CD4-positive, CD25-positive, alpha-beta regulatory T cell (primary cell): ENCODE data around the gene SATB2. TPM values are rescaled to one million over a fixed set of nuclear protein-coding genes. Genes with fewer than 3 reads are reported as not detected.

Experiments
- ATAC-seq, 2 donors: fragments of 150-1000 bp; cut with Tn5 transposase; one replicate each; pipeline ENCODE4 v1.10.0; 2021; ENCODE audit warnings: low read depth in 2 of 2, moderate number of reproducible peaks in 2 of 2, moderate library complexity in 1 of 2
- DNase-seq, 3 donors: peaks; one replicate each; pipeline versions ENCODE4 v3.0.0 to v3.0.0-alpha.2; 2012 to 2022; ENCODE audit warnings: mixed read lengths in 1 of 3
- H3K27ac ChIP-seq: one replicate; pipeline ENCODE4 v1.7.0; 2013; ENCODE audit warnings: mild to moderate bottlenecking, low read length; ENCODE audit not compliant: insufficient read depth, poor library complexity, severe bottlenecking
- H3K27me3 ChIP-seq: one replicate; pipeline ENCODE4 v1.7.0; 2013; ENCODE audit warnings: low read length; ENCODE audit not compliant: control insufficient read depth, insufficient read depth
- H3K36me3 ChIP-seq: one replicate; pipeline ENCODE4 v1.7.0; 2013; ENCODE audit warnings: mild to moderate bottlenecking, low read length, moderate library complexity; ENCODE audit not compliant: control insufficient read depth, insufficient read depth
- H3K4me1 ChIP-seq: 2 replicates; pipeline ENCODE4 v1.7.0; 2013; ENCODE audit warnings: mild to moderate bottlenecking, low read length; ENCODE audit not compliant: insufficient read depth, control insufficient read depth, poor library complexity, severe bottlenecking
- H3K4me3 ChIP-seq: one replicate; pipeline ENCODE4 v1.7.0; 2013; ENCODE audit warnings: low read depth, mild to moderate bottlenecking, low read length, moderate library complexity
- H3K9me3 ChIP-seq, 2 experiments: 1 replicate in 1 of 2; 2 replicates in 1 of 2; pipeline ENCODE4 v1.7.0; 2013; ENCODE audit warnings: low read length in 2 of 2, mild to moderate bottlenecking in 1 of 2, moderate library complexity in 1 of 2; ENCODE audit not compliant: control insufficient read depth in 2 of 2
- H3K27ac Mint-ChIP-seq, 3 donors: one replicate each; pipeline ENCODE4 v1.8.0; 2020 to 2022; ENCODE audit warnings: mild to moderate bottlenecking in 3 of 3, mixed read lengths in 3 of 3, moderate library complexity in 2 of 3
- H3K27me3 Mint-ChIP-seq: one replicate; pipeline ENCODE4 v1.8.0; 2022; ENCODE audit warnings: mild to moderate bottlenecking, mixed read lengths
- H3K36me3 Mint-ChIP-seq: one replicate; pipeline ENCODE4 v1.8.0; 2020; ENCODE audit warnings: mixed read lengths
- H3K4me1 Mint-ChIP-seq, 4 donors: one replicate each; pipeline ENCODE4 v1.8.0; 2020 to 2022; ENCODE audit warnings: mixed read lengths in 4 of 4, mild to moderate bottlenecking in 1 of 4
- H3K4me3 Mint-ChIP-seq, 4 donors: one replicate each; pipeline ENCODE4 v1.8.0; 2020 to 2022; ENCODE audit warnings: mild to moderate bottlenecking in 4 of 4, mixed read lengths in 4 of 4, moderate library complexity in 3 of 4
- H3K9me3 Mint-ChIP-seq, 7 donors: one replicate each; pipeline ENCODE4 v1.8.0; 2020 to 2022; ENCODE audit warnings: mixed read lengths in 7 of 7, mild to moderate bottlenecking in 3 of 7, moderate library complexity in 2 of 7
- polyA plus RNA-seq, 4 donors: library from polyadenylated mRNA; unstranded; fragments of 300-500 nt; fragmentation: Illumina TruSeq; gene quantifications; one replicate each; pipeline ENCODE4 v1.2.3, GENCODE V29; 2021
- total RNA-seq: library from RNA; stranded (reverse); gene quantifications from one replicate; pipeline ENCODE4 v1.2.3, GENCODE V29; 2022

SATB2 gene
- total and polyA plus RNA-seq, 5 donors from 2014 or later = 0.05 TPM; not detected in 4

DNA sequence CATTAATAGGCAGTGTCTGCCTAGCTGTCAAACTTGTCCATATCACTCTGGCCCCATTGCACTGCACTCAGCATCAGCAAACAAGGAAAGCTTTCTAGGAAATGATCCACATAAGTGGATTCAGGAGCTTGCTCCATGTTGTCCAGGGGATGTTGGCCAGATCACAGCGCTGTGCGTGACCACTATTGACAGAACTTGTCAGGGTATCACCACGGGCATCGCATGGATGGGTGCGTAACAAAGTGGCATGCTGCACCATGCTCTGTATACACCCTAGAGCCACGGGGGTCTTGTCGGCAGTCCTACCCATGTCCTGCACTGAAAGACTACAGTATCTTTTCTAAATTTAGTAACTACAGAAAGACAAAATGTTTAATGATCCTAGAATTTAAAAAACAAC is 15.6 kb downstream of the SATB2 start:
- H3K9me3 ChIP-seq = no peaks in the 10 kb centered on the region
- peaks cover 7% of the 10 kb centered on the region for H3K27me3 ChIP-seq
- H3K4me3 ChIP-seq = no peak overlapping the region
- Mint-ChIP-seq H3K36me3 (no peaks in the 10 kb centered on the region), H3K9me3 (peaks cover 0 to 4% (median 0%) of the 10 kb centered on the region in 7 donors), H3K4me1 (no peaks in the 10 kb centered on the region), H3K4me3 (no peak overlapping the region), H3K27ac (no peak overlapping the region), H3K27me3 (peaks cover 14% of the 10 kb centered on the region)
- DNase-seq = no peak
- H3K4me1 ChIP-seq = no peaks in the 10 kb centered on the region
- no peaks in the 10 kb centered on the region for H3K36me3 ChIP-seq
- H3K27ac ChIP-seq = no peak overlapping the region
- no peak for ATAC-seq

- Mint-ChIP-seq H3K9me3 (peaks cover 0 to 4% (median 0%) of the 10 kb centered on the region in 7 donors), H3K27ac (no peak overlapping the region), H3K4me3 (no peak overlapping the region), H3K36me3 (no peaks in the 10 kb centered on the region), H3K4me1 (no peaks in the 10 kb centered on the region), H3K27me3 (peaks cover 10% of the 10 kb centered on the region)
- ATAC-seq = no peak
- no peak for DNase-seq
- Histone ChIP-seq H3K4me1 (no peaks in the 10 kb centered on the region), H3K27ac (no peak overlapping the region), H3K27me3 (peaks cover 3% of the 10 kb centered on the region), H3K4me3 (no peak overlapping the region), H3K36me3 (no peaks in the 10 kb centered on the region), H3K9me3 (no peaks in the 10 kb centered on the region)
These were observed 16.0 kb downstream of the SATB2 start for GRCh38 chr2:199441759-199442158.

DNA sequence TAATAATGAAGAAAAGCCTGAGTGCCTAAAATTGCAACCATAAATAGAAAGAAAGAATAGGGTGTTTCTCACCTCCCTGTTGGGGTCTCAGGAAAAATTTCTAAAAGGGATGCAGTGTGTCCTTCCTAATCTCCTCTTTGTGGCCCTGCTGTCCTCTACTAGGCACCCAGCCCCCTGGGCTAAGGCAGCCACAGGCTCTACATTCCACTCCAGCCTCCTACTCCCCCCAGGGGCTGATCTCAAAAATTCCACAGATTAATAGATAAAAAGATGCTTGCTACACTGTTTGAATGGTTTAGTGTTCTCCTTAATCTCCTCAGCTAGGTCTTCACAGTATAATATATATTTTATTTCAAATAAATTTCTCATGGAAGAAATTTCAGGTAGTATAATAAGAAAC is 17.6 kb downstream of the SATB2 start:
- H3K36me3 ChIP-seq = no peaks in the 10 kb centered on the region
- H3K4me3 ChIP-seq = no peak overlapping the region
- no peak for DNase-seq
- peaks cover 5% of the 10 kb centered on the region for H3K27me3 Mint-ChIP-seq
- H3K9me3 ChIP-seq = no peaks in the 10 kb centered on the region
- no peak overlapping the region for H3K27ac ChIP-seq
- peaks cover 3% of the 10 kb centered on the region for H3K27me3 ChIP-seq
- H3K4me3 Mint-ChIP-seq = no peak overlapping the region
- no peaks in the 10 kb centered on the region for H3K36me3 Mint-ChIP-seq
- H3K9me3 Mint-ChIP-seq = peaks cover 0 to 6% (median 0%) of the 10 kb centered on the region in 7 donors
- no peaks in the 10 kb centered on the region for H3K4me1 ChIP-seq
- no peak for ATAC-seq
- H3K4me1 Mint-ChIP-seq = no peaks in the 10 kb centered on the region
- H3K27ac Mint-ChIP-seq = no peak overlapping the region

DNA sequence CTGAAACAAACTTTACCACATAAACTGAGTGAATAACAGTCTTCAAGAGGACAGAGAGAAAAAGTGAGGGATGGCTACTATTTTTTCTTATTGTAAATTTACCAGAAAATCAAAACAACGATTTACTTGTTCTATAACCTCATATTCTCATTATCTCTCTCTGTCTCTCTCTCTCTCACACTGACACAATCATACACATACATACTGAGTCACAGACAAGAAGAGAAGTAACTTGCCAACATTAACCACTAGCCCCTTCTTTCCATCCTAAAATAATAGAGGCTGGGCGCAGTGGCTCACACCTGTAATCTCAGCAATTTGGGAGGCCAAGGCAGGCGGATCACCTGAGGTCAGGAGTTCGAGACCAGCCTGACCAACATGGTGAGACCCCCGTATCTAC is 18.2 kb downstream of the SATB2 start:
- H3K9me3 Mint-ChIP-seq = peaks cover 0 to 4% (median 0%) of the 10 kb centered on the region in 7 donors
- DNase-seq (no peak), ATAC-seq (no peak)
- Histone ChIP-seq H3K27me3 (peaks cover 3% of the 10 kb centered on the region), H3K27ac (no peak overlapping the region), H3K4me1 (no peaks in the 10 kb centered on the region), H3K36me3 (no peaks in the 10 kb centered on the region), H3K9me3 (no peaks in the 10 kb centered on the region), H3K4me3 (no peak overlapping the region)
- peaks cover 5% of the 10 kb centered on the region for H3K27me3 Mint-ChIP-seq
- H3K4me3 Mint-ChIP-seq = no peak overlapping the region
- H3K4me1 Mint-ChIP-seq = no peaks in the 10 kb centered on the region
- peak overlapping the region in 1 of 3 donors; percentile 66 for H3K27ac Mint-ChIP-seq
- H3K36me3 Mint-ChIP-seq = no peaks in the 10 kb centered on the region

- no peaks in the 10 kb centered on the region for H3K4me1 Mint-ChIP-seq
- no peaks in the 10 kb centered on the region for H3K4me1 ChIP-seq
These were observed 18.7 kb downstream of the SATB2 start for GRCh38 chr2:199439066-199439465.

DNA sequence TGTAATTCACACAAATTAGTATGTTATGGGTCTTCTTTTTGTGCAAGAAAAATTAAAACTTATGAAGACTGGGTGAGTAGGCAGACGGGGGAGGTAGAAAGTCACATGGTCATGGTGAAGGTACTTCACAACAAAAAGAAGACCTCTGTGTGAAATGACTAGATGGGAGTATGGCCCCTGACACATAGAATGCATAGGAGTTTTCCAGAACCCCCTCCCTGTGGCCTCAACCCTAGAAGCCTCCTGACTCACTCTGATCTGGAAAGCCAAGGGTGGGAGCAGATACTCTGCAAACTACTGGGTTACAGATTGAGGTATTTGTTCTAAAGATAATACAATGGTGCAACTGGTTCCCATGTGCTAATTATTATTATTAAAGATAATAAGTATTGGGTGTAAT is 23.2 kb downstream of the SATB2 start:
- Mint-ChIP-seq H3K27me3 (peaks cover 5% of the 10 kb centered on the region), H3K4me3 (no peak overlapping the region), H3K4me1 (no peaks in the 10 kb centered on the region), H3K27ac (no peak overlapping the region), H3K36me3 (no peaks in the 10 kb centered on the region), H3K9me3 (peaks cover 0 to 2% (median 0%) of the 10 kb centered on the region in 7 donors)
- no peak for ATAC-seq
- Histone ChIP-seq H3K36me3 (no peaks in the 10 kb centered on the region), H3K4me1 (no peaks in the 10 kb centered on the region), H3K9me3 (no peaks in the 10 kb centered on the region), H3K27ac (no peak overlapping the region), H3K4me3 (no peak overlapping the region), H3K27me3 (peaks cover 4% of the 10 kb centered on the region)
- DNase-seq = no peak

More at GRCh38 chr2:199439066-199439465, 18.7 kb downstream of the SATB2 start:
- ATAC-seq = no peak
- Mint-ChIP-seq H3K36me3 (no peaks in the 10 kb centered on the region), H3K27ac (peak overlapping the region in 1 of 3 donors; percentile 66), H3K27me3 (peaks cover 5% of the 10 kb centered on the region), H3K4me3 (no peak overlapping the region), H3K9me3 (peaks cover 0 to 2% (median 0%) of the 10 kb centered on the region in 7 donors)
- Histone ChIP-seq H3K9me3 (no peaks in the 10 kb centered on the region), H3K27ac (no peak overlapping the region), H3K27me3 (peaks cover 3% of the 10 kb centered on the region), H3K4me3 (no peak overlapping the region), H3K36me3 (no peaks in the 10 kb centered on the region)
- no peak for DNase-seq

DNA sequence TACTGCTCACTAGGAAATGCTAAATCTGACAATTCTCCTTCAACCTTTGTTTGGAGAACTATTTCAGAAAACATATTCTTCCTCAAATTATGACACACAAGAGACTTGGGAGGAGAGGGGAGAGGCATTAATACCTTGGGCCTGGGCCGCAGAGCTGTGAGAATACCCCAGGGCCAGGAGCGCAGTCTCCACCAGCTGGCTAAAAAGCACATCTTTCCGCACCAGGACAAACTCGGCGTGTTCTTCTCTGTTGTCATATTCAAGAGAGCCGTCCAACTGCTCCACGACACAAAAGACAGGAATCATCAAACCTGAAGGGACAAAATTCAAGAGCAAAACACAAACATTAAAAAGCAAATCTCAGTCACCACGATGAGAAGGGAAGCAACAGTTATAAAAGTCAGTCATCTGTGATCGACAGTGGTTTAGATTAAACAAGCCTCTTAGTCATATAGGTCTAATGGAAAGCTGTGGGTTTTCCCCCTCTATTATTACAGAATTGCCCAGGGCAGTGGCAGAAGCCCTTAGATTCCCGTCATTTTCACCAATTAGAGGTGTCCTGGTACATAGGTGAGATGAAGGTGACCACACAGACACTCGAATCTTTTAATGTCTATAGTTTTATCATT is 24.4 kb downstream of the SATB2 start:
- Mint-ChIP-seq H3K27ac (no peak overlapping the region), H3K4me3 (no peak overlapping the region), H3K4me1 (no peaks in the 10 kb centered on the region), H3K9me3 (peaks cover 0 to 2% (median 0%) of the 10 kb centered on the region in 7 donors), H3K36me3 (no peaks in the 10 kb centered on the region), H3K27me3 (peaks cover 5% of the 10 kb centered on the region)
- H3K27ac ChIP-seq = no peak overlapping the region
- H3K27me3 ChIP-seq = peaks cover 4% of the 10 kb centered on the region
- DNase-seq (no peak), ATAC-seq (no peak)
- H3K9me3 ChIP-seq = no peaks in the 10 kb centered on the region
- no peaks in the 10 kb centered on the region for H3K36me3 ChIP-seq
- no peaks in the 10 kb centered on the region for H3K4me1 ChIP-seq
- no peak overlapping the region for H3K4me3 ChIP-seq

DNA sequence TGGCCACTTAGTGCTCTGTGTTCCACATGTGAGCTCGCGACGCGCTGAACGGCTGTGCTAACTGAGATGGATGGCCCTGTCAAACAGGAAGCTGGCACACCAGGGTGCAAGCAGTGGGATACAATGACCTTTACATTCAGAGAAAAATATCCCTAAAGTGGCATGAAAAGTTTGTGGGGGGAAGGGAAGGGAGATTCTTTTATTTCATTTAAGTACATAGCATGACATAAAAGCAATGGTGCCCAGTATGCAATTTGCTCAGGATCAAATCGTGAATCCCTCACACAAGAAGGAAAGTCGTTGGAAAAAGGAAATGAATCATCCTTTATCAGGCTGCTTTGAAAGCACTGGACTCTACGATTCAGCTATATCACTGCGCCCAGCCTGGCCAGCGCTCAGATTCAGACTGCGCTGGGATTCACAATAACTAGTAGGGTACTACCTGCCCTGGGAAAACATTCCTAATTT is 26.0 kb downstream of the SATB2 start:
- Mint-ChIP-seq H3K4me1 (no peaks in the 10 kb centered on the region), H3K27ac (peak overlapping the region in 1 of 3 donors; percentile 53), H3K4me3 (no peak overlapping the region), H3K27me3 (peaks cover 5% of the 10 kb centered on the region), H3K36me3 (no peaks in the 10 kb centered on the region), H3K9me3 (peaks cover 0 to 2% (median 0%) of the 10 kb centered on the region in 7 donors)
- Histone ChIP-seq H3K9me3 (no peaks in the 10 kb centered on the region), H3K36me3 (no peaks in the 10 kb centered on the region), H3K4me1 (no peaks in the 10 kb centered on the region), H3K27me3 (peaks cover 4% of the 10 kb centered on the region), H3K27ac (no peak overlapping the region), H3K4me3 (no peak overlapping the region)
- ATAC-seq (no peak), DNase-seq (no peak)
